ENCODE measurements around the gene MYH15.

MYH15 gene

GRCh38 chr3:108493862-108494261, 16.5 kb downstream of the MYH15 start:
- H3K4me3 ChIP-seq (ENCODE audit: low read length in 2 of 2) = no peak overlapping the region
- H3K4me1 ChIP-seq (ENCODE audit: control insufficient read depth, insufficient read depth, low read length) = peaks cover 4% of the 10 kb centered on the region
- no peak overlapping the region for H3K27ac ChIP-seq (ENCODE audit: low read length)
- H3K9me3 ChIP-seq (ENCODE audit: control insufficient read depth in 2 of 2, low read length in 2 of 2) = no peaks in the 10 kb centered on the region
- no peak overlapping the region for H3K9ac ChIP-seq (ENCODE audit: low read length in 2 of 2)
- H3K27me3 ChIP-seq (ENCODE audit: control insufficient read depth in 1 of 2, insufficient read depth in 2 of 2, low read length in 2 of 2) = no peaks in the 10 kb centered on the region
- no peaks in the 10 kb centered on the region for H3K36me3 ChIP-seq (ENCODE audit: control insufficient read depth in 2 of 2, insufficient read depth in 2 of 2, low read length in 2 of 2)

GRCh38 chr3:108491456-108491855, 18.9 kb downstream of the MYH15 start:
- no peaks in the 10 kb centered on the region for H3K36me3 ChIP-seq (ENCODE audit: control insufficient read depth in 2 of 2, insufficient read depth in 2 of 2, low read length in 2 of 2)
- no peaks in the 10 kb centered on the region for H3K27me3 ChIP-seq (ENCODE audit: control insufficient read depth in 1 of 2, insufficient read depth in 2 of 2, low read length in 2 of 2)
- H3K9me3 ChIP-seq (ENCODE audit: control insufficient read depth in 2 of 2, low read length in 2 of 2) = no peaks in the 10 kb centered on the region
- H3K4me1 ChIP-seq (ENCODE audit: control insufficient read depth, insufficient read depth, low read length) = peaks cover 9% of the 10 kb centered on the region
- H3K27ac ChIP-seq (ENCODE audit: low read length) = no peak overlapping the region
- H3K9ac ChIP-seq (ENCODE audit: low read length in 2 of 2) = no peak overlapping the region
- no peak overlapping the region for H3K4me3 ChIP-seq (ENCODE audit: low read length in 2 of 2)

- Histone ChIP-seq H3K36me3 (ENCODE audit: control insufficient read depth in 2 of 2, insufficient read depth in 2 of 2, low read length in 2 of 2) (no peaks in the 10 kb centered on the region), H3K4me3 (ENCODE audit: low read length in 2 of 2) (no peak overlapping the region), H3K27ac (ENCODE audit: low read length) (no peak overlapping the region)
Observed at GRCh38 chr3:108489776-108490175, 20.6 kb downstream of the MYH15 start.

GRCh38 chr3:108488631-108489030, 21.8 kb downstream of the MYH15 start:
- no peaks in the 10 kb centered on the region for H3K27me3 ChIP-seq (ENCODE audit: control insufficient read depth in 1 of 2, insufficient read depth in 2 of 2, low read length in 2 of 2)
- no peak overlapping the region for H3K9ac ChIP-seq (ENCODE audit: low read length in 2 of 2)
- no peaks in the 10 kb centered on the region for H3K36me3 ChIP-seq (ENCODE audit: control insufficient read depth in 2 of 2, insufficient read depth in 2 of 2, low read length in 2 of 2)
- no peak overlapping the region for H3K27ac ChIP-seq (ENCODE audit: low read length)
- no peak overlapping the region for H3K4me3 ChIP-seq (ENCODE audit: low read length in 2 of 2)
- H3K9me3 ChIP-seq (ENCODE audit: control insufficient read depth in 2 of 2, low read length in 2 of 2) = no peaks in the 10 kb centered on the region
- peaks cover 9% of the 10 kb centered on the region for H3K4me1 ChIP-seq (ENCODE audit: control insufficient read depth, insufficient read depth, low read length)

More at GRCh38 chr3:108489776-108490175, 20.6 kb downstream of the MYH15 start:
- Histone ChIP-seq H3K9ac (ENCODE audit: low read length in 2 of 2) (no peak overlapping the region), H3K9me3 (ENCODE audit: control insufficient read depth in 2 of 2, low read length in 2 of 2) (no peaks in the 10 kb centered on the region), H3K4me1 (ENCODE audit: control insufficient read depth, insufficient read depth, low read length) (peaks cover 9% of the 10 kb centered on the region), H3K27me3 (ENCODE audit: control insufficient read depth in 1 of 2, insufficient read depth in 2 of 2, low read length in 2 of 2) (no peaks in the 10 kb centered on the region)

GRCh38 chr3:108487439-108487838, 23.0 kb downstream of the MYH15 start:
- Histone ChIP-seq H3K4me3 (ENCODE audit: low read length in 2 of 2) (no peak overlapping the region), H3K9ac (ENCODE audit: low read length in 2 of 2) (no peak overlapping the region)

GRCh38 chr3:108486941-108487340, 23.5 kb downstream of the MYH15 start:
- H3K9ac ChIP-seq (ENCODE audit: low read length in 2 of 2) = no peak overlapping the region
- H3K4me1 ChIP-seq (ENCODE audit: control insufficient read depth, insufficient read depth, low read length) = peaks cover 9% of the 10 kb centered on the region
- H3K36me3 ChIP-seq (ENCODE audit: control insufficient read depth in 2 of 2, insufficient read depth in 2 of 2, low read length in 2 of 2) = no peaks in the 10 kb centered on the region
- H3K4me3 ChIP-seq (ENCODE audit: low read length in 2 of 2) = peak overlapping the region in 1 of 2 donors; percentile 16
- H3K9me3 ChIP-seq (ENCODE audit: control insufficient read depth in 2 of 2, low read length in 2 of 2) = no peaks in the 10 kb centered on the region
- H3K27me3 ChIP-seq (ENCODE audit: control insufficient read depth in 1 of 2, insufficient read depth in 2 of 2, low read length in 2 of 2) = no peaks in the 10 kb centered on the region
- H3K27ac ChIP-seq (ENCODE audit: low read length) = no peak overlapping the region

More at GRCh38 chr3:108487439-108487838, 23.0 kb downstream of the MYH15 start:
- Histone ChIP-seq H3K36me3 (ENCODE audit: control insufficient read depth in 2 of 2, insufficient read depth in 2 of 2, low read length in 2 of 2) (no peaks in the 10 kb centered on the region), H3K9me3 (ENCODE audit: control insufficient read depth in 2 of 2, low read length in 2 of 2) (no peaks in the 10 kb centered on the region), H3K27me3 (ENCODE audit: control insufficient read depth in 1 of 2, insufficient read depth in 2 of 2, low read length in 2 of 2) (no peaks in the 10 kb centered on the region), H3K4me1 (ENCODE audit: control insufficient read depth, insufficient read depth, low read length) (peaks cover 9% of the 10 kb centered on the region), H3K27ac (ENCODE audit: low read length) (no peak overlapping the region)

- Histone ChIP-seq H3K9ac (ENCODE audit: low read length in 2 of 2) (no peak overlapping the region), H3K4me3 (ENCODE audit: low read length in 2 of 2) (no peak overlapping the region), H3K4me1 (ENCODE audit: control insufficient read depth, insufficient read depth, low read length) (peaks cover 9% of the 10 kb centered on the region), H3K9me3 (ENCODE audit: control insufficient read depth in 2 of 2, low read length in 2 of 2) (no peaks in the 10 kb centered on the region), H3K36me3 (ENCODE audit: control insufficient read depth in 2 of 2, insufficient read depth in 2 of 2, low read length in 2 of 2) (no peaks in the 10 kb centered on the region), H3K27ac (ENCODE audit: low read length) (no peak overlapping the region), H3K27me3 (ENCODE audit: control insufficient read depth in 1 of 2, insufficient read depth in 2 of 2, low read length in 2 of 2) (no peaks in the 10 kb centered on the region)
Observed at GRCh38 chr3:108486338-108486737, 24.1 kb downstream of the MYH15 start.

- no peak overlapping the region for H3K27ac ChIP-seq (ENCODE audit: low read length)
- H3K27me3 ChIP-seq (ENCODE audit: control insufficient read depth in 1 of 2, insufficient read depth in 2 of 2, low read length in 2 of 2) = no peaks in the 10 kb centered on the region
- H3K9ac ChIP-seq (ENCODE audit: low read length in 2 of 2) = no peak overlapping the region
- H3K36me3 ChIP-seq (ENCODE audit: control insufficient read depth in 2 of 2, insufficient read depth in 2 of 2, low read length in 2 of 2) = no peaks in the 10 kb centered on the region
- no peaks in the 10 kb centered on the region for H3K9me3 ChIP-seq (ENCODE audit: control insufficient read depth in 2 of 2, low read length in 2 of 2)
- H3K4me3 ChIP-seq (ENCODE audit: low read length in 2 of 2) = no peak overlapping the region
- peaks cover 9% of the 10 kb centered on the region for H3K4me1 ChIP-seq (ENCODE audit: control insufficient read depth, insufficient read depth, low read length)
Observed at GRCh38 chr3:108485146-108485545, 25.2 kb downstream of the MYH15 start.

- no peaks in the 10 kb centered on the region for H3K4me1 ChIP-seq (ENCODE audit: control insufficient read depth, insufficient read depth, low read length)
- no peaks in the 10 kb centered on the region for H3K9me3 ChIP-seq (ENCODE audit: control insufficient read depth in 2 of 2, low read length in 2 of 2)
- no peaks in the 10 kb centered on the region for H3K36me3 ChIP-seq (ENCODE audit: control insufficient read depth in 2 of 2, insufficient read depth in 2 of 2, low read length in 2 of 2)
- no peaks in the 10 kb centered on the region for H3K27me3 ChIP-seq (ENCODE audit: control insufficient read depth in 1 of 2, insufficient read depth in 2 of 2, low read length in 2 of 2)
- H3K27ac ChIP-seq (ENCODE audit: low read length) = no peak overlapping the region
- H3K4me3 ChIP-seq (ENCODE audit: low read length in 2 of 2) = no peak overlapping the region
- no peak overlapping the region for H3K9ac ChIP-seq (ENCODE audit: low read length in 2 of 2)
Observed at GRCh38 chr3:108479224-108479623, 31.2 kb downstream of the MYH15 start.

GRCh38 chr3:108477511-108478147, 32.8 kb downstream of the MYH15 start:
- Histone ChIP-seq H3K9ac (ENCODE audit: low read length in 2 of 2) (no peak overlapping the region), H3K36me3 (ENCODE audit: control insufficient read depth in 2 of 2, insufficient read depth in 2 of 2, low read length in 2 of 2) (no peaks in the 10 kb centered on the region), H3K4me1 (ENCODE audit: control insufficient read depth, insufficient read depth, low read length) (no peaks in the 10 kb centered on the region), H3K27me3 (ENCODE audit: control insufficient read depth in 1 of 2, insufficient read depth in 2 of 2, low read length in 2 of 2) (no peaks in the 10 kb centered on the region), H3K4me3 (ENCODE audit: low read length in 2 of 2) (no peak overlapping the region), H3K9me3 (ENCODE audit: control insufficient read depth in 2 of 2, low read length in 2 of 2) (no peaks in the 10 kb centered on the region), H3K27ac (ENCODE audit: low read length) (no peak overlapping the region)

GRCh38 chr3:108475220-108475782, 35.1 kb downstream of the MYH15 start:
- no peaks in the 10 kb centered on the region for H3K36me3 ChIP-seq (ENCODE audit: control insufficient read depth in 2 of 2, insufficient read depth in 2 of 2, low read length in 2 of 2)
- H3K4me3 ChIP-seq (ENCODE audit: low read length in 2 of 2) = no peak overlapping the region
- no peak overlapping the region for H3K9ac ChIP-seq (ENCODE audit: low read length in 2 of 2)
- no peak overlapping the region for H3K27ac ChIP-seq (ENCODE audit: low read length)
- no peaks in the 10 kb centered on the region for H3K9me3 ChIP-seq (ENCODE audit: control insufficient read depth in 2 of 2, low read length in 2 of 2)
- no peaks in the 10 kb centered on the region for H3K27me3 ChIP-seq (ENCODE audit: control insufficient read depth in 1 of 2, insufficient read depth in 2 of 2, low read length in 2 of 2)
- H3K4me1 ChIP-seq (ENCODE audit: control insufficient read depth, insufficient read depth, low read length) = no peaks in the 10 kb centered on the region
